Right atrium auricular region (tissue), 2 donors: ENCODE data around the gene CDH9. TPM values are rescaled to one million over a fixed set of nuclear protein-coding genes. Genes with fewer than 3 reads are reported as not detected.

Experiments used
- DNase-seq: peaks from one replicate; pipeline ENCODE4 v3.0.0-alpha.2; 2019; ENCODE audit warnings: low spot score
- H3K27ac ChIP-seq, 2 donors: fragments of 200-600 bp; sonication (generic); 1 replicate in 1 of 2; 2 replicates in 1 of 2; pipeline ENCODE4 v1.5.1; 2016 to 2019
- H3K27me3 ChIP-seq, 2 donors: fragments of 200-600 bp; sonication (generic); one replicate each; pipeline versions ENCODE4 v1.5.1 to v1.6.0; 2017 to 2019
- H3K36me3 ChIP-seq: fragments of 200-600 bp; sonication (generic); one replicate; pipeline ENCODE4 v1.5.1; 2016
- H3K4me1 ChIP-seq, 2 donors: fragments of 200-600 bp; sonication (generic); one replicate each; pipeline versions ENCODE4 v1.5.1 to v1.6.0; 2017 to 2019
- H3K4me3 ChIP-seq, 2 donors: fragments of 200-600 bp; sonication (generic); 1 replicate in 1 of 2; 2 replicates in 1 of 2; pipeline ENCODE4 v1.5.1; 2017 to 2019; ENCODE audit warnings: mild to moderate bottlenecking in 1 of 2, moderate library complexity in 1 of 2
- H3K9me3 ChIP-seq, 2 donors: fragments of 200-600 bp; sonication (generic); one replicate each; pipeline ENCODE4 v1.5.1; 2019
- total RNA-seq, 2 donors: library from RNA; depleted of rRNA; stranded (reverse); fragments of >200 nt; gene quantifications; one replicate each; pipeline ENCODE4 v1.1.0, GENCODE V29; 2016
- TF ChIP-seq, protein P1 (sequence below), 2 donors: fragments of 200-600 bp; sonication (generic); IDR thresholded peaks; one replicate each; pipeline ENCODE4 v1.5.1; 2019; ENCODE audit warnings: antibody characterized with exemption in 2 of 2

The CDH9 gene
- total RNA-seq: not detected

- Histone ChIP-seq H3K4me1 (no peaks in the 10 kb centered on the region), H3K36me3 (no peaks in the 10 kb centered on the region), H3K27ac (no peak within 1 kb of the TSS), H3K9me3 (no peaks in the 10 kb centered on the region), H3K27me3 (no peaks in the 10 kb centered on the region), H3K4me3 (no peak within 1 kb of the TSS)
- no peak for DNase-seq
- TF ChIP-seq, protein P1, sequence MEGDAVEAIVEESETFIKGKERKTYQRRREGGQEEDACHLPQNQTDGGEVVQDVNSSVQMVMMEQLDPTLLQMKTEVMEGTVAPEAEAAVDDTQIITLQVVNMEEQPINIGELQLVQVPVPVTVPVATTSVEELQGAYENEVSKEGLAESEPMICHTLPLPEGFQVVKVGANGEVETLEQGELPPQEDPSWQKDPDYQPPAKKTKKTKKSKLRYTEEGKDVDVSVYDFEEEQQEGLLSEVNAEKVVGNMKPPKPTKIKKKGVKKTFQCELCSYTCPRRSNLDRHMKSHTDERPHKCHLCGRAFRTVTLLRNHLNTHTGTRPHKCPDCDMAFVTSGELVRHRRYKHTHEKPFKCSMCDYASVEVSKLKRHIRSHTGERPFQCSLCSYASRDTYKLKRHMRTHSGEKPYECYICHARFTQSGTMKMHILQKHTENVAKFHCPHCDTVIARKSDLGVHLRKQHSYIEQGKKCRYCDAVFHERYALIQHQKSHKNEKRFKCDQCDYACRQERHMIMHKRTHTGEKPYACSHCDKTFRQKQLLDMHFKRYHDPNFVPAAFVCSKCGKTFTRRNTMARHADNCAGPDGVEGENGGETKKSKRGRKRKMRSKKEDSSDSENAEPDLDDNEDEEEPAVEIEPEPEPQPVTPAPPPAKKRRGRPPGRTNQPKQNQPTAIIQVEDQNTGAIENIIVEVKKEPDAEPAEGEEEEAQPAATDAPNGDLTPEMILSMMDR (IDR thresholded peaks at IDR 0.05): no peak
Measured at GRCh38 chr5:27038476-27038875, at the start of gene CDH9. CDH9 (minus strand) TSS chr5:27038586; CDS start chr5:26988333, 50,253 bp downstream.

GRCh38 chr5:27087747-27088146 lies 49.4 kb upstream of the CDH9 start:
- no peak overlapping the region for H3K4me3 ChIP-seq
- TF ChIP-seq, protein P1 (IDR thresholded peaks at IDR 0.05): no peak

DNA sequence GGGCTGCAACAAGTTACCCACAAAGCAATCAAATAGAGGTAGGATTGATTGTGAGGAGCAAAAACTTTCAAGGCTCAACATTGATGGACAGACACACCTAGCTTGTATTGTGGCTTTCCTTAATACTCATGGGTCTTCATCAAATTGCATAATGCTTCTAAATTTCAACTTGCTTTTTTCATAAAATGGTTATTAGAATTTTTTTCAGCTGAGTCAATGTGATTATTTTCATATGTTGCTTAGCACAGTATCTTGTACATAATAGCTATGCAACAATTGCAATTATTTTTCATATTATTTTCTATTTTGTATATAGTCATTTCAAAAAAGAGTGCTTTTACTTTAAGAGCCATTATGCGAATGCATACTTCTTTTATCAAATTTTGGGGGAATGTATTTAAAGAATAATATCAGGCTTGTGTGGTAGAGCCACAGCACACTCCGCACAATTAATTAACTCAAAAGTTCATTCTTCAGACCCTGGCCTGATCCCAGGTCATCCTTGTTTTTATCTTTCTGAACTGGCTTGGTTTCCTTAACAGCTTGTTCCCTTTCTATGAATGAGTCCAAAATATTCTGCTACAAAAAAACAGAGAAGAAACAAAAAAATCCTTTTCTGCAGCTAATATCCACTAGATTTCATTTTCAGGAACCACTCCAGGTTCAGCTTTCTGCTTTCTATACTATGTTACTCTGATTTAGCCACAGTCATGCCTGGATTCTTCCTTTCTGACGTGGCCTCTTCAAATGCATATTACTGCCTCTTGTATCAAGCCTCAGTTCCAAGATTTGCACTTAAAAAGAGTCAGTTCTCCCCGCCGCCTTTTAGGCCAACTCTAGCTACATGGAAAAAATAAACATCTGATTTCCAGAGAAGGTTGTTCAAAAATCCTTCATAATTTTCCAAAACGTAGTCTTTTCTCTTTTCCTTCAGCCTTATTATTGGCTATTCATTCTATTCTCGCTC lies 45.3 kb upstream of the CDH9 start:
- Histone ChIP-seq H3K36me3 (no peaks in the 10 kb centered on the region), H3K4me3 (no peak overlapping the region), H3K4me1 (no peaks in the 10 kb centered on the region), H3K27ac (no peak overlapping the region), H3K9me3 (no peaks in the 10 kb centered on the region), H3K27me3 (no peaks in the 10 kb centered on the region)
- TF ChIP-seq, protein P1 (IDR thresholded peaks at IDR 0.05): no peak
- no peak for DNase-seq

More at GRCh38 chr5:27087747-27088146, 49.4 kb upstream of the CDH9 start:
- no peaks in the 10 kb centered on the region for H3K9me3 ChIP-seq
- H3K4me1 ChIP-seq: no peaks in the 10 kb centered on the region
- DNase-seq: no peak
- no peak overlapping the region for H3K27ac ChIP-seq
- H3K36me3 ChIP-seq: no peaks in the 10 kb centered on the region
- H3K27me3 ChIP-seq: no peaks in the 10 kb centered on the region

- TF ChIP-seq, protein P1 (IDR thresholded peaks at IDR 0.05): no peak
- Histone ChIP-seq H3K4me1 (no peaks in the 10 kb centered on the region), H3K27me3 (no peaks in the 10 kb centered on the region), H3K36me3 (no peaks in the 10 kb centered on the region), H3K27ac (no peak overlapping the region), H3K9me3 (no peaks in the 10 kb centered on the region), H3K4me3 (no peak overlapping the region)
- DNase-seq: no peak
Measured at GRCh38 chr5:27080147-27080546, 41.8 kb upstream of the CDH9 start.

- Histone ChIP-seq H3K27me3 (no peaks in the 10 kb centered on the region), H3K9me3 (no peaks in the 10 kb centered on the region), H3K4me1 (no peaks in the 10 kb centered on the region), H3K4me3 (no peak overlapping the region), H3K27ac (no peak overlapping the region), H3K36me3 (no peaks in the 10 kb centered on the region)
- TF ChIP-seq, protein P1 (IDR thresholded peaks at IDR 0.05): no peak
- no peak for DNase-seq
Measured at GRCh38 chr5:27062451-27062850, 24.1 kb upstream of the CDH9 start.
